HG03571 (cell line): Measurements from ENCODE around the gene SPATA32.

Experiments used
- ATAC-seq: cut with Tn5 transposase; IDR thresholded peaks from one replicate; pipeline ENCODE4 v1.9.1; 2021; ENCODE audit not compliant: unreplicated experiment

The SPATA32 gene

DNA sequence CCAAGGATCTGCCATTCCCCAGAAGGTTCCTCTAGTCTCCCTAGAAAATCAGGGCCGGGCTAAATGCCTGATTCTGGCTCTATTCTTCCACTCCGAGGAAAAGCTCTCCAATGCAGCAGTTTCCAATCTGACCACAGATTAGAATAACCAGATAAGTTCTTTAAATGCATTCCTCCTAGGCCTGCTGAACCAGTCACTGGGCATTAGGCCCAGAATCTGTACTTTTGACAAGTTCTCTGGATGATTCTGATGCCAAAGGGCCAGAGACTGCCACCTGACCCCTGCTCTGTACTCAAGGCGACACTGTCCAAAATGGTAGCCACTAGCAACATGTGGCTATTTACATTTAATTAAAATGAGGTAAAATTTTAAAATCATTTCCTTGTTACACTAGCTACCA lies 32.6 kb upstream of the SPATA32 start:
- no peak for ATAC-seq

DNA sequence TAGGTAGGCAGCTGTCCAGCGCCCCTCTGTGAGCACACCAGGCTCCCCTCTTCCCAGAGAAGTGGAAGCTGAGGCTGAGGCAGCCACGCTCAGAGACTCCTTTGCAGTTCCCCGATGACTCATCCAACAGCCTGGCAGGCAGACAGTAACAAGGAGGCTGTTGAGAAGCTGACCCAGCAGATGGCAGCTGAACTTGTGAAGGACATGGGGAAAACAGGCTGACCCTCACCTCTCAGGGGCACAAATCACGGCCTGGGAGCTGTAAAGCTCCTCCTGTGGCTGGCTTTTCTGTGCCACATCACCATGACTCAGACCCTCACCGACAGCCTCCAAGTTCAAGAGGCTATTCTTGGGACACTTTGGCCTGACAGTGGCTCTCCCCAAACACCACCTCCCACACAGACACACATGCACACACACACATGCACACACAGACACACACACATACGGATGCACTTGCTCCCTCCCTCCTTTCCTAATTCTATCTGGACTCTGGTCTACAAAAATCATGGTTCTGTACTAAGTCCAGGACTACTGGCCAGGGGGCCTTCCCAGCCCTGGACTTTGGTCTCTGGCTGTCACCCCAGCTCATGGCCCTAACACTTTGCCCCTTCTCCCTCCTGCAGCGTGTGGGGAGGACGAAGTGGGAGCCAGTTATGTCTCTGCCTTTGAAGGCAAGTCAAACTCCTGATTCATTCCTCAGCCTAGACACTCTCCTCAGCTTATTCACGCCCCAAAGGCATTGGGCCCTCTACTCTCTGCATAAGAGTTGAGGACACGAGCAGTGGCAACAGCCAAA lies 31.7 kb upstream of the SPATA32 start:
- ATAC-seq: no peak

DNA sequence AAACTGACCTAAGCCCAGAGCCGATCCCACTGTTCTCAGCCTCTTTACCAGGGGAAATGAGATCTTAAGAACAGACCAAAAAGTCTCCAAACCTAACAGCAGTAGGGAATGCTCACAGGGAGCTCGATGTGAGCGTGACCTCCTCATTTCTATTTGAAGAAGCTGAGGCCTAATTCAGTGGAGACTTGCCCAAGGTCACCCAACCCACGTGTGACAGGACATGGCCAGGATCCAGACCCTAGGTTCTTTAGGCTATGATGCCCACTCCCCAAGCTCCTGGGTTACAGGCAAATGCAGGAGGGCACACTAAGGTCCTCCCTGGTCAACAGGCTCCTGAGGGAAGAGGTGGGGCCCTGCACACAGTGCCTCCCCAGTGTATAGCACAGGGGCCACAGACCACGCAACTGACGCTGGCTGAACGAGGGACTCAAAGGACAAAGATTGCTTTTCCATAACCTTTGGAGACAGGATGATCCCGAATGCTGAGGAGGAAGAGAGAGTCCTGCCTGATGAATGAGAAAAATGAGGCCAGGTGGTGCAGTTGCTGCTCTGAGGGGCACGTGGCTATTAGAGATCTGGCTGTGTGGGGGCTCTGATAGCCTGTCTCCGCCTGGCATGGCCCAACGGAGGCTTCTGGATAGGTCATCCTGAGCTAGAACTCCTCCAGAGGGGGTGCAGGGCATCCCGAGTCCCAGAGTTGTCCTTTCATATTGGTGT lies 31.0 kb upstream of the SPATA32 start:
- ATAC-seq: no peak

DNA sequence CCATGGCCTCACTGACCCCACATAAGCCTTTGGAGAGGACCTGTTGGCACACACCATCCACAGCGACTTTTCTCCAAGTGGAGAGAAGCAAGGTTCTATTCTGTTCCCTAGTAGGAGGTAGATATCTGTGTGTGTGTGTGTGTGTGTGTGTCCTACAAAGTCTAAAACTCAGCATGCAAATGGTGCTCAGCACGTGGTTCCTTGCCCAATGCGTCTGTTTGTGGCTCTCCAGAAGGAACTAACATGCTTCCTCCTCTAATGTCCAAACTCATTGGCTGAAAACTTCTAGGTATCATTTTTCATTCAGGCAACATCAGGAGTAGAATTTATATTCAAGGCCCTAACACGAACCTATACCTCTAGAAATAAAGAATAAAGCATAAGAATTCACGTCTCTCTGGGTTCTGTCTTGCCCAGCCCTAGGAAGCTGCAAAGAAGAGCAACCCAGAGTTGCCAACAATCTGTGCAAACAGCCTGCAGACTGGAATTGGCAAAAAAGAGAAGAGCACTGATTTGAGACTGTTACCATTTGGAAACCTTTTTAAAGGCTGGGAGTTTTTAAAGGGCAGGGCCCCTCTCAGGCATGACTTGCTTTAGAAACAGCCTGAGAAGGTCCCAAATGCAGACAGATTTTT lies 29.4 kb upstream of the SPATA32 start:
- ATAC-seq: no peak

DNA sequence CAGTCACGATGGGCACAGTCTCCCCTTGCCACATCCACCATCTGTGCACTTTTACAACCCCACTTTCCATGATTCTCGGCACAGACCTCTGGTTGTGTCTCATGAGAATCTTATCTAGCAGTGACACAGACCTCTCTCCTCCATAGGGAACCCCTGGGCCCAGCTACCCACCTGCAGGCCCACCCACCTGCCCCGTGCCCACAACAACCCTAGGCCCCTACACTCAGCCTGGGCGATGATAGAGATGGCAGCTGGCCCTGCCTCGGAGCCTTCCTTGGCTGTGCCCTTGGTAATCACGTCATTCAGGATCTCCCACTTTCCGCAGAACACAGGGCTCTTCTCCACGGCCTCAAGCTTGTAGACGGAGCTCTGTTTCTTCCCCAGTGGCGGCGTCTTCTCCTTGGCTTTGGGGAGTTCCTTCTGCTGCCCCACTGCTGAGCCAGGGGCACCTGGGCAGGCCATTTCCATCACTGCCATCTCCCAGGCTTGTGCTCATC lies 28.4 kb upstream of the SPATA32 start:
- ATAC-seq: no peak

DNA sequence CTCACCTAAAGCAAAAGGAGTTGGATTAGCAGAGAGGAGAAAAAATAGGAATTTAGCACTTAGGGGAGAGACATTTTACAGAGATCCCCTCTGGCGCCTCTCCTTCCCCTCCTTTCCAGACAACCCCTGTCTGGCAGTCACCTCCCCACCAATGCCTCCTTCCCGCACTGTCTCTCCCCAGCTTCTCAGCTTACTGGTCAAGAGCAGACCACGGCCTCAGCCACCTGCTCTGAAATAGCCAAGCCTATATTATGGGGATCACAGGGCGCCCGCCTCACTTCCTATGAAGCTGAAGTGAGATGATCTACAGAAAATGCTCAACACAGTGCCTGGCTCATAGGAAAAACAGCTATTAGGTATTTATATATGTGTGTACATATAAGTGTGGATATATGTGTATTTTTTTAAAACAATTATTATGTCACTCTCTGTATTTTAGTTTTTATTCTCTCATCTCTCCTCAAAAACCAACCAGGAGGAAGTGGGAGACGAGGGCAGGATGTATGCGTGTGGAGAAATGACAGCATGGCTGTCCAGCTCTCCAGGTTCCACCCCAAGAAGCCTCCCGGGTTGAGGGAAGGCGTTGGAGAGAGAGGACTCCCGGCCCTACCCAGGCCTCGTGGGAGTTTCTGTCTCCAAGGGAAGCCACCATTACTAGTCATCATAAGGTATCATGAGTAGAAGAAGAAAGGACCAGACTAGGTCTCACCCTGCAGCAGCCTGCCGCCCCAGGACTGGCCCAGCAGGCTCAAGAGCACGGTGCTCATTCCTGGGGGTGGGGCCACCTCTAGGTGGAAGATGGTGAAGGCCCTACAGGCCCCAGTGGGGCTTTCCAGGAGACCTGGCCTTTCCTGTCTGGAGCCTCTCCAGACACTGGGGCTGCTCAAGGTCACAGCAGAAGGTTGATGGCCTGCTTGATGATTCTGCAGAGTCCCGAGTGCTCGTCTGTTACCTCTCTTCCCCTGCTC lies 27.7 kb upstream of the SPATA32 start:
- no peak for ATAC-seq

DNA sequence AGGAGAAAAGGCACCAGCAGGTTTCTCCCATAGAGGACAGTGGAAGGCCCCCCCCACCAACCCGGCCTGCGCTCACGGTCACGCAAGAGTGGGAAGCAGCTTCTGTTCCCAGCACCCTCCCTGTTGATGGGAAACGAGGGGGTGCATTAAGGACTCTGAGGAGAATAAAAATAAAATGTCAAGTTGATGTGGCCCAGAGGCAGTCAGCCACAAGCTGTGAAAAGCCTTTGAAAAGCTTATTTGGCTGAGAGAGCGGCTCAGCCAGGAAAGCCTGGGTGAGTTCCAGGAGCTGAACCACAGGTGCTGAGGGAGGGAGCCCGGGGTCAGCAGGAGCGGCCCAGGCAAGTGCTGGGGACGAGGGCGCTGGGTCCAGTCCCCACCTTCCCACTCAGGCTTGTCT lies 26.9 kb upstream of the SPATA32 start:
- no peak for ATAC-seq

DNA sequence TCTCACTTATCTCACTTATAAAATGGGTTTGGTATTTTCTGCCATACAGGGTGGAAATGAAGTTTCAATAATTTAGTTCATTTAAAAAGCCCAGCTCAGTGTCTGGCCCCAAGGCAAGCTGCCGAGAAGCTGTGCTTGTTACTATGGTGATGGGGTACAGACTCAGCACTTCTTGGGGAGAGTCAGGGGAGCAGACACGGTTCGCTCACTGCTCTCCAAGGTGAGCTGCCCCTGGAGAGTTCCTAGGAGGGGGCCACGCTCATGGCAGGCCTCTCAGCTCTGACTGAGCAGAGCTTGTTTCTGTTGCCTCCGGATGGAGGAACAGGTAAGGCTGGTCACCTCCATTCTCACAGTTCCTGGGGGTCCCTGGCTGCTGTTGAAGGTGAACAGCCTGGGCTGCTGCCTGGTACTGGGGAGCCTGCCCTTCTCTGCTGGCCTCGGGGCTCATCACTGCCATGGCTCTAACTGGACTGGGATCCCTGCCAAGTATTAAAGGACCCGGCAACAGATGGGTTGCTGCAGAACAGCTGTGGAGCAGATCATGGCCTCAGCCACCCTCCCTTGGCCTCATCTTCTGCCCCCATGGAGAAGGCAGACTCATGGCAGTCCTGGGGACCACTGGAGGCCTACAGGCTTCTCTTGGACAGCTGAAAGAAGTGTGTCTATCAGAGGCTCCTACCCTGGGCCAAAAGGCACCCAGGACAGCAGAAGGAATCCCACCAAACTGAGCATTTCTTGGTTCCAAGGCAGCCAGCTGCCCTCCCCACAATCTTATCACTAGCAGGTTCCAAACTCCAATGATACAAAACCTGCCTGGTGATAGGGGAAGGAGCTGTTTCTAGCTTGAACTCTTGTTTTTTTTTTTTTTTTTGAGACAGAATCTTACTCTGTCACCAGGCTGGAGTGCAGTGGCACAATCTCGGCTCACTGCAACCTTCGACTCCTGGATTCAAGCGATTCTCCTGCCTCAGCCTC lies 25.9 kb upstream of the SPATA32 start:
- no peak for ATAC-seq

DNA sequence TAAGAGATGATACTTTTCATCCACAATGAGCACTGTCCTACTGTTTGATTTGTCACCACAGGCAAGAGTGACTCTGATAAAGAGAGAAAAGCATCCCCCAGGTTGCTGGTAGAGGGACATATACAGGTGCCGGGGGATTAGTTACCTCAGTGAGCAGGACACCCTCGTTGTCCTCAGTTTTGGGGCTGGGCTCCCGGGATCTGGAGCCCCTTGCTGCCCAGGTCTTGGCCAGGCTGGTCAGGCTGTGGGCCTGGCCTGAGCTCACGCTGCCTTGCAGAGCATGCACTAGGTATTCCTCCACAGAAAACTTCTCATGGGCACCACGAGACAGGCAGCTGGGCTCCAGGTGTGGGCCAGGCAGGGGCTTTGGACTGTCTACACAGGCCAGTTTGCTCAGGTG lies 24.4 kb upstream of the SPATA32 start:
- ATAC-seq: no peak

DNA sequence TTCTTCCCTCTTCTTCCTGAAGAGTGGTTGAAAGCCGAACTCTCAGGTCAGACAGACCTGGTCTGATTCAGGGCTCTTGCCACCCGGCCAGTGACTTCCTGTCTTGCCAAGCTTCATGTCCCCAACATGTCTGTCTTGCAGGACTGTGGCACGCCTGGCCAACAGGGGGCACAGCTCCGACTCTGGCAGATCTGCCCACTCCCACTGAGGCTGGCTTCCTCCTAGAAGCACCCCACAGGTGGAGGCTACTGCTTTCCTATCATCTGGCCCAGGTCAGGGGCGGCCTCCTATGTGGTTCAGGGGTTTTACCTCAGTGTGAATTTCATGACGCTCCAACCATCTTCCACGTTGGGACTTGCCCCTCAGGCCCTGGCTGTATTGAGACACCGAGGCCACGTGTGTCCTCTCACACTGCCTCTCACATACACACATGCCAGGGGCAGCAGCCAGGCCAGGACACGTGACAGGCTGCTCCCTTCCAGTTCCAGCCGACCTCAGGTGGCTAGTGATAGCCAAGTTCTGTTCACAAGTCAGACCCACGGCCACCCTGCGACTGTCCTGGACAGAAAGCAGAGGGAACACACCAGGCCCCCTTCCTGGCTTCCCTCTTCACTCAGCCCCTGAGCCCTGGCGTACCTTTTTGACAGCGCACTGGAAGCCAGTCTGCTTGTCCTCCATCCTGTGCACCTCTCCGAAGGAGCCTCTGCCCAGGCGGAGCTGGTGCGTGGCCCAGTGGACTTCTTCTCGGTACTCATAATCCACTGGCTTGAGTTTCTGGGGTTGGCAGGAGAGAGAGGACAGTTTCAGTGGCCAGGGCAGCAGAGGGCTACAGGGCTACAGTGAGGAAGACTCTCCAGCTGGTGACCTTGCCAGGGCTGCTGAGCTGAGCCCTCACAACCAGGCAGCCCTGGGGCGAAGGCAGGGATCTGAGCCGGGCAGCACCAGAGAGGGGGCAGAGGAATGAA lies 22.6 kb upstream of the SPATA32 start:
- no peak for ATAC-seq

DNA sequence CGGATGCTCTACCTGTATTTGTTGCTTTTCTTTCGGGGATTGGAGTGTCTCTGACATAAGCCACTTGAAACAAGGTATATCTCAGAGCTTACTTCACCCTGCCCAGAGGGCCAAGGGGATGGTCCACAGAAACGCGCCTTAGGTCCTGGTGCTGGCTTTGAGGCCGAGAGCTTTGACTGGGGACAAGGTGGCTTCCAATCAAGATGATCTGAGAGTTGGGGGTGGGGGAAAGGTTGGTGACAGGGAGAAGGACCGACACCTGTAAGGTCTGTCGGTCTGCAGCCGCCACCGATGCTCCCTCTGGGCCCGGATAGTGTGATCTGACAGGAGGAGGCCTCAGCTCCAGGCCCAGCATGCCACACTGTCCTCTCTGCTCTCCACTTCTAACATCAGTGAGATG lies 21.8 kb upstream of the SPATA32 start:
- ATAC-seq: no peak

DNA sequence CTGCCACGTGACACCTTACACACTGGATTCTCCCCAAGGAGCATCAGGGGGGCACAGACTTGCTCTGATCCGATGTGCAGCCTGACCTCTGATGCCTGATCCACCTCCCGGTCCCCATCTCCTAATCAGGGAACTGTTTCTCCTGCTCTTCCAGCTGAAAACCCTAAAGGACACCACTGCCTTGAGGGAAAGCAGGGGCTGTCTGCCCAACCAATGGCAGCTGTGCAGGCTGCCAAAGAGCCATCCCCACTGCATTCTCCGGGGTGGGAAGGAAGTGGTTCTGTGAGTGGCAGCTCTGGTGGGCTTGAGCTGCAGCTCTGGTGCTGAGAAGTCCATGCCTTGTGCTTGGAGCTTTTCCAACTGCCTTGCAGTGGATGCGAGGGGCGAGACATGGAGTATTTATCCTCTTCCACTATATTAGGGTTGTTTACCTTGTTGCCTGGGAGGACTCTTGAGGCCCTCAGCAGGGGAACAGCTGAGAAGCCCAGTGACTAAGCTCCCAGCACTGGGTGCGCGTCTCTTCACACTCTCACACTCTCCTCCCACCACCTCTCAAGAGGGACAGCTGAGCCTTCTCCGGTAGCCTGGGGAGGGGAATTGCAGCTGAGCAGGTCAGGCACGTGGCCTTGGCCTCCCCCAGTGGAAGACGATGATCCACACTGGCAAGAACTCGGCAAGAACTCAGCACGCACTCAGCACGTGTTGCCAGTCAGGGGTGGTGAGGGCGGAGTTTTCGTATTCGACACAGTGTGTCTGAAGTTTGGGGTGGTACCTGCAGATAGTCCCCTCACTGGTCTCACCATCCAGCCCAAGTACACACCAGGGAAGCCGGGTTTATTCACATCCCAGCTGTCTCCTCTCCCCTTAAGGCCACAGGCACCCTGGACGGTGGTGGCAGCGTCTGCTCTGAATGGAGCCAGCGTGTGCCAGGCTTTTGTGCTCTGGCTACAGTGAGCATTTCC lies 21.1 kb upstream of the SPATA32 start:
- no peak for ATAC-seq

DNA sequence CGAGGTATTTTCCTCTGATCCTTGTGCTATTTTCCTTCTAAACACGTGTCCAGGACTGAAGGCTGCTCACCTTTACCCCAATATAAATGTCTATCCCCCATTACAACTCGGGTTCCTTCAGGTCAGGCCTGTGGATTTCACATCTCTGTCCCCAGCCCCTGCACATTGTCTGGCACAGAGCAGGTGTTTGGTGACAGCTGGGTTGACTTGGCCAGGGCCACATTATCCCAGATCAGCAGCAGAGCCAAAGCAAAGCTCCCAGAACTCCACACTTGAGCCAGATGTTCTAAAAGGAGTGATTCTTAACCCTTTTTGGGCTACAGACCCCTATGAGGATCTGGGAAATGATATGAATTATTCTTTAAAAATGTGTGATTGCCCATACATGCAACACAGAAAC lies 18.0 kb upstream of the SPATA32 start:
- no peak for ATAC-seq

DNA sequence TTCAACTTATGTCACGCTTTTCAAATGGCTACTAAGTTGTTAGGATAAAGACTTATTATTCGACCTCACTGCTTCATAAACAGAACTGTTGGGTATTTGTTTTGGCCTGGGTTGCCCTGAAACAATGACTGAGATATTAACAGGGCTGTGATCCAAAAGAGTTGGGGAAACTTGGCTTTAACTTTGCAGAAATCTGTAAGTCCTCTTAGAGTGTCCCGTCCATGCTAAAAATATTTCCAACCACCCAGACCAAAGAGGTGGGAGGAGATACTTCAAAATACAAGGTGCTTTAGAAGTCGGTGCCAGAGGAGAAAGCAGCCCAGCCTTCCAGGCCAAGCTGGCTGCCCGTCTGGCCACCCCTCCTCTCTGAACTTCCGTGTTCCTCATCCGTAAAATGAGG lies 16.1 kb upstream of the SPATA32 start:
- no peak for ATAC-seq

DNA sequence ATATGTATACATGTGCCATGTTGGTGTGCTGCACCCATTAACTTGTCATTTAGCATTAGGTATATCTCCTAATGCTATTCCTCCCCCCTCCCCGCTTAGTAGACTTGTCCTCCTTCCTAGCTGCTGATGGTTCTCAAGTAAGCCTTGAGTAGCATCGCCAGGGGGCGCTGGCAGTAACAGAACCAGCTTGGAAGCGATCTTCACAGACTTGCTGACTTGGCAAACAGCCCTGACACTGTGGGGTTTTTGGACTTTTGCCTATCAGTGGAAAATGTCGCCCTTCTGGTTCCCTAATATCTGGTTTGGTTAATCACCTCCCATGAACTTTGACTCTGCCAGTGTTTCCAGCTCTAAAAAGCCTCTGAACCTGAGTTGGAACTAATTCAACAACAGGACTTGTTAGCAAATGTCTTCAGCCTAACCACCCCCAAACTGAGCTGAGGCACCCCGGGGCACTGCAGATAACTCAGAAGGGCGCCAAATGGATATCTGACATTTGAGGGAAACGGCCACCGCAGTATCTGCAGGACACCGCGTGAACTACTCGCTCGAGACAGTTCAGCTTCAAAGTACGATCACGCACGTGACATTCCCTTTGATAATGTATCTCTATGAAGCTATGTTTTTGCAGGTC lies 15.4 kb upstream of the SPATA32 start:
- ATAC-seq: no peak

DNA sequence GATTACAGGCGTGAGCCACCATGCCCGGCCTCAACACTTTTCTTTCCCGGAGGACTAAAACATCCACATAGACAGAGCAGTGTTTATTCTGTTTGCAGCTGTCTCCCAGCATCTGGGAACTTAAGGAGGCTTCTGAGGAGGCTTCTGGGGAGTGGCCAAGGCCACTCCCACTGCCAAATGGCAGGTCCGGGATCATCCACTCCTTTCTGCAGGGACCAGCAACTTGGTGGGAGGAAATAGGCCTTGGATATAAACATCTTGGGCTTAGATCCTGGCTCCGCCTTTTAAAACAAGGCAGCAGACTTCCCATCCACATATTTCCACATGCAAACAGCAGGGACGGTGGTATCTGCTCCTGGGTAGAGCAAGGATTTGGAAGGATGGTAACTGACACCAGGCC lies 14.1 kb upstream of the SPATA32 start:
- no peak for ATAC-seq

DNA sequence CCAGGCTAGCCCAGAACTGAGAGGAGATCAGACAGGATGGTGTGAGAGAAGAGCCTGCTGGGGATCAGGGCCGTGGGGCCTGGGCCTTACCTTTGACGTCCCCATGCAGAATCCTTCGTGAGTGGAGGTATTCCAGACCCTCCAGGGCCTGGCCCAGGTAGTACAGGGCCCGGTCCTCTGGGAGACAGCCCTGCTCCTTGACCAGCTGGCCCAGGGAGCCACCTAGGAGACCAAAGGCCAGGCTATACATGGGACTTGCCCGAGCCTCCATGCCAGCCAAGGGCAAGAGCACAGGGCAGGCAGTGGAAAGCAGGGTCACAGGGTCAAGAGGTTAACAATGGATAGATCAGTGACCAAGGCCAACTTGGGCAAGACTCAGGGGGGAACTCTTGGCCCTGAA lies 12.1 kb upstream of the SPATA32 start:
- ATAC-seq: no peak
